AG10803 (cell line): ENCODE measurements around the gene APBB2.
A peak's percentile ranks its signal among the peaks of the same experiment; 100 is the strongest.

ENCODE experiments used
- DNase-seq: peaks from one replicate; pipeline ENCODE4 v3.0.0; 2010; ENCODE audit warnings: low read depth
- H3K4me3 ChIP-seq: 2 replicates; pipeline ENCODE4 v1.5.1; 2011; ENCODE audit warnings: mild to moderate bottlenecking, low read length, control low read depth
- CTCF ChIP-seq: conservative IDR thresholded peaks from 2 replicates; pipeline ENCODE4 v1.5.1; 2011; ENCODE audit warnings: mild to moderate bottlenecking, low read length, control low read depth, inconsistent platforms

Gene APBB2

GRCh38 chr4:40864531-40864930 is 349.8 kb downstream of the APBB2 start:
- no peak for DNase-seq
- no peak for TF ChIP-seq CTCF
- no peak overlapping the region for H3K4me3 ChIP-seq

DNA sequence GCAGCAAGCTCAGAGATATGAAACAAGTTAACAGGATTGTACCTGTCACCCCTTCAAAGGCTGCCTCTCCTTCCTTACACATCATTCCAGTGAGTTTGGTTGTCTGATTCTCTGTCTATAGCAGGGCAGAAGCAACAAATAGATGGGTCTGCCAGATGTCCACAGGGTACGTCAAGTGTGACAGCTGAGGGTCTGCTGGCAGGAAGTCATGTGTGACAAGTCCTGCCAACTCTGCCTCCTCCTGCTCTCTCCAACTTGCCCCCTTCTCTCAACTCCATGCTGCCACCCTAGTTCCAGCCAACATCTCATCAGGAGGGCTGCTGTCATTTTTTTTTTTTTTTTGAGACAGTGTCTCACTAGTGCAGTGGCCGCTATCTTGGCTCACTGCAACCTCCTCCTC is 355.4 kb downstream of the APBB2 start:
- no peak for TF ChIP-seq CTCF
- H3K4me3 ChIP-seq: no peak overlapping the region
- no peak for DNase-seq

- no peak for DNase-seq
- no peak for TF ChIP-seq CTCF
- no peak overlapping the region for H3K4me3 ChIP-seq
Measured at GRCh38 chr4:40857956-40858355, 356.4 kb downstream of the APBB2 start.

- no peak for DNase-seq
- TF ChIP-seq CTCF: no peak
- H3K4me3 ChIP-seq: no peak overlapping the region
Measured at GRCh38 chr4:40856840-40857362, 357.4 kb downstream of the APBB2 start.

- no peak for DNase-seq
- no peak overlapping the region for H3K4me3 ChIP-seq
- no peak for TF ChIP-seq CTCF
Measured at GRCh38 chr4:40856277-40856839, 358.0 kb downstream of the APBB2 start.

DNA sequence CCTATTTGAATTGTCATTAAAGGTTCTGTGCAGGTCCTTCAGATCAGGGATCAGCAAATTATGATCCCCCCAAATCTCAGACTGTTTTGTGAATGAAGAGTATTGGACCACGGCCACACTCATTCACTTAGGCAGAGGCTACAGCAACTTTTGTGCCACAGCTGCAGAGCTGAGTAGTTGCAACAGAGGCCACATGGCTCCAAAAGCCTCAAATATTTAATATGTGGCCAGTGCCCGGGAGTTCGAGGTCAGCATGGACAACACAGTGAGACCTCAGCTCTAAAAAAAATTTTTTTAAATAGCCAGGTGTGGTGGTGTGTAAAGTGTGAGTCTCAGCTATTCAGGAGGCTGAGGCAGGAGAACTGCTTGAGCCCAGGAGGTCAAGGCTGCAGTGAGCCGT is 363.8 kb downstream of the APBB2 start:
- peak; percentile 39 for DNase-seq
- no peak overlapping the region for H3K4me3 ChIP-seq

DNA sequence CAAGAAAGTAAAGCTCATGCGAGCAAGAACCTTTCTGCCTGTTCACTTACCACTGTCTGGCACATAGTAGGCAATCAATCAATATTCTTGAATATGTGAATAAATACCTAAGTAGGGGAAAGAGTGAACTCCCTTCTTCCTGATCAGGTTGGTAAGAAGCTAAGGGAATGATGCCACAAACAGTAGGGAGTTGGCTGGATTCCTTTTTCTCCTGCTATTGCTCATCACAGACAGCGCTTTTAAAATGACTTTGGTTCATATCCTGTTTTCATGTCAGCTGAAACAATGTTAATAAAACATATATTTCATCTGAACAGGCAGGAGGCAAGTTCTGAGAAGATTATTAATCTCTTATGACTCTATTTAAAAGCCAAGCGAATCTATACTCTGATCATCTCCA is 365.4 kb downstream of the APBB2 start:
- H3K4me3 ChIP-seq: no peak overlapping the region
- peak; percentile 18 for DNase-seq
- no peak for TF ChIP-seq CTCF

More for the DNA sequence above, 363.8 kb downstream of the APBB2 start:
- no peak for TF ChIP-seq CTCF
